ENCODE measurements around the gene CLIC4.

DNA sequence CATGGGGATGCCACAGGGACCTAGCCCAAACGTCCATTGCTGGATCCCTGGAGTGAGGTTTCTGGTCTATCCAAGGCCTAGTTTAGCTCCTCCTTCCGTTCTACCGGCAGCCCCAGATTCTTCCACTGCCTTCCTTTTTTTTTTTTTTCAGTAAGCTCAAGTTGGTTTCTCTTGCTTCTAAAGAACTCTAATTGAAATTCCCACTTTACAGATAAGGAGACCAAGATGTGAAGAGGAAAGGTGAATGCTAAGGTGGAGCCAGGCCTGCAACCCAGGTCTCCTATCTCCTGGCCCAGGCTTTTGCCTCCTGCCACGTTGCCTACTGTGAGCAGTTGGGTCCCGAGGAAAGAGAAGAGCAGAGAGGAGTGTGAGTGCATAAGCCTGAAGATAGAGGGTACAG lies 31.5 kb upstream of the CLIC4 start:
- TF ChIP-seq, protein P1, sequence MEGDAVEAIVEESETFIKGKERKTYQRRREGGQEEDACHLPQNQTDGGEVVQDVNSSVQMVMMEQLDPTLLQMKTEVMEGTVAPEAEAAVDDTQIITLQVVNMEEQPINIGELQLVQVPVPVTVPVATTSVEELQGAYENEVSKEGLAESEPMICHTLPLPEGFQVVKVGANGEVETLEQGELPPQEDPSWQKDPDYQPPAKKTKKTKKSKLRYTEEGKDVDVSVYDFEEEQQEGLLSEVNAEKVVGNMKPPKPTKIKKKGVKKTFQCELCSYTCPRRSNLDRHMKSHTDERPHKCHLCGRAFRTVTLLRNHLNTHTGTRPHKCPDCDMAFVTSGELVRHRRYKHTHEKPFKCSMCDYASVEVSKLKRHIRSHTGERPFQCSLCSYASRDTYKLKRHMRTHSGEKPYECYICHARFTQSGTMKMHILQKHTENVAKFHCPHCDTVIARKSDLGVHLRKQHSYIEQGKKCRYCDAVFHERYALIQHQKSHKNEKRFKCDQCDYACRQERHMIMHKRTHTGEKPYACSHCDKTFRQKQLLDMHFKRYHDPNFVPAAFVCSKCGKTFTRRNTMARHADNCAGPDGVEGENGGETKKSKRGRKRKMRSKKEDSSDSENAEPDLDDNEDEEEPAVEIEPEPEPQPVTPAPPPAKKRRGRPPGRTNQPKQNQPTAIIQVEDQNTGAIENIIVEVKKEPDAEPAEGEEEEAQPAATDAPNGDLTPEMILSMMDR (IDR thresholded peaks at IDR 0.05 in 8 of 11, conservative IDR thresholded peaks at IDR 0.05 in 3 of 11) = no peak
- TF ChIP-seq POLR2A (IDR thresholded peaks at IDR 0.05) = no peak

Data from spleen (tissue), 7 donors.